ENCODE measurements around the gene KCNJ3.

Gene KCNJ3

DNA sequence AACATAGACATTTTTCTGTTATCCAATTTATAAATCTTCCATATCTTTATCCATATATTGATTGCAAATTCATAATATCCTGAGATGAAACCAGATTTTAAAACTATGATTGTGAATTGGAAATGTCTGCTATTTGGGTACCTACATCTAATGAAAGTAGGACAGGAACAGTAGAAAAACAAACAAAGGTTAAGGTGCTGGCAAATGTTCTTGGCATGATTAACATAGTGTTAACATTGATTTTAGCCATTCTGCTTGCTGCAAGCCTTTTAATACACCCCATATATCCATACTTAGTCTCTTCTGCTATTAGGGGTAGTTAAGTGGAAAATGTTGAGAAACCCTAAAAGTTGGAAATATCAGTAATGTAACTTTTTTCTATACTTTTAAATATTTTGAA is 152.0 kb downstream of the KCNJ3 start:
- TF ChIP-seq, protein P1, sequence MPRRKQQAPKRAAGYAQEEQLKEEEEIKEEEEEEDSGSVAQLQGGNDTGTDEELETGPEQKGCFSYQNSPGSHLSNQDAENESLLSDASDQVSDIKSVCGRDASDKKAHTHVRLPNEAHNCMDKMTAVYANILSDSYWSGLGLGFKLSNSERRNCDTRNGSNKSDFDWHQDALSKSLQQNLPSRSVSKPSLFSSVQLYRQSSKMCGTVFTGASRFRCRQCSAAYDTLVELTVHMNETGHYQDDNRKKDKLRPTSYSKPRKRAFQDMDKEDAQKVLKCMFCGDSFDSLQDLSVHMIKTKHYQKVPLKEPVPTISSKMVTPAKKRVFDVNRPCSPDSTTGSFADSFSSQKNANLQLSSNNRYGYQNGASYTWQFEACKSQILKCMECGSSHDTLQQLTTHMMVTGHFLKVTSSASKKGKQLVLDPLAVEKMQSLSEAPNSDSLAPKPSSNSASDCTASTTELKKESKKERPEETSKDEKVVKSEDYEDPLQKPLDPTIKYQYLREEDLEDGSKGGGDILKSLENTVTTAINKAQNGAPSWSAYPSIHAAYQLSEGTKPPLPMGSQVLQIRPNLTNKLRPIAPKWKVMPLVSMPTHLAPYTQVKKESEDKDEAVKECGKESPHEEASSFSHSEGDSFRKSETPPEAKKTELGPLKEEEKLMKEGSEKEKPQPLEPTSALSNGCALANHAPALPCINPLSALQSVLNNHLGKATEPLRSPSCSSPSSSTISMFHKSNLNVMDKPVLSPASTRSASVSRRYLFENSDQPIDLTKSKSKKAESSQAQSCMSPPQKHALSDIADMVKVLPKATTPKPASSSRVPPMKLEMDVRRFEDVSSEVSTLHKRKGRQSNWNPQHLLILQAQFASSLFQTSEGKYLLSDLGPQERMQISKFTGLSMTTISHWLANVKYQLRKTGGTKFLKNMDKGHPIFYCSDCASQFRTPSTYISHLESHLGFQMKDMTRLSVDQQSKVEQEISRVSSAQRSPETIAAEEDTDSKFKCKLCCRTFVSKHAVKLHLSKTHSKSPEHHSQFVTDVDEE (CRISPR knock-in tag; IDR thresholded peaks at IDR 0.05), result no peak
- TF ChIP-seq TCF4 (CRISPR knock-in tag; IDR thresholded peaks at IDR 0.05; ENCODE audit: borderline replicate concordance) (no peak), CSDC2 (CRISPR knock-in tag; IDR thresholded peaks at IDR 0.05) (no peak), BACH2 (CRISPR knock-in tag; IDR thresholded peaks at IDR 0.05; ENCODE audit: borderline replicate concordance) (no peak), ZNF70 (CRISPR knock-in tag; IDR thresholded peaks at IDR 0.05) (no peak), ZNF565 (CRISPR knock-in tag; conservative IDR thresholded peaks at IDR 0.05; ENCODE audit: low read depth) (no peak), RARB (CRISPR knock-in tag; IDR thresholded peaks at IDR 0.05) (no peak), ZFP30 (CRISPR knock-in tag; IDR thresholded peaks at IDR 0.05) (no peak), ISL1 (CRISPR knock-in tag; IDR thresholded peaks at IDR 0.05) (no peak), ZFP3 (CRISPR knock-in tag; IDR thresholded peaks at IDR 0.05) (no peak), ARNTL (CRISPR knock-in tag; IDR thresholded peaks at IDR 0.05; ENCODE audit: borderline replicate concordance, low read depth) (no peak), GLIS3 (CRISPR knock-in tag; IDR thresholded peaks at IDR 0.05) (no peak), PPARA (CRISPR knock-in tag; IDR thresholded peaks at IDR 0.05; ENCODE audit: borderline replicate concordance) (no peak), ZNF8 (CRISPR knock-in tag; IDR thresholded peaks at IDR 0.05) (no peak), OSR1 (CRISPR knock-in tag; IDR thresholded peaks at IDR 0.05) (no peak)
- TF ChIP-seq, protein P2, sequence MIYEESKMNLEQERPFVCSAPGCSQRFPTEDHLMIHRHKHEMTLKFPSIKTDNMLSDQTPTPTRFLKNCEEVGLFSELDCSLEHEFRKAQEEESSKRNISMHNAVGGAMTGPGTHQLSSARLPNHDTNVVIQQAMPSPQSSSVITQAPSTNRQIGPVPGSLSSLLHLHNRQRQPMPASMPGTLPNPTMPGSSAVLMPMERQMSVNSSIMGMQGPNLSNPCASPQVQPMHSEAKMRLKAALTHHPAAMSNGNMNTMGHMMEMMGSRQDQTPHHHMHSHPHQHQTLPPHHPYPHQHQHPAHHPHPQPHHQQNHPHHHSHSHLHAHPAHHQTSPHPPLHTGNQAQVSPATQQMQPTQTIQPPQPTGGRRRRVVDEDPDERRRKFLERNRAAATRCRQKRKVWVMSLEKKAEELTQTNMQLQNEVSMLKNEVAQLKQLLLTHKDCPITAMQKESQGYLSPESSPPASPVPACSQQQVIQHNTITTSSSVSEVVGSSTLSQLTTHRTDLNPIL (CRISPR knock-in tag; IDR thresholded peaks at IDR 0.05; ENCODE audit: low read depth), result no peak
- TF ChIP-seq, protein P3, sequence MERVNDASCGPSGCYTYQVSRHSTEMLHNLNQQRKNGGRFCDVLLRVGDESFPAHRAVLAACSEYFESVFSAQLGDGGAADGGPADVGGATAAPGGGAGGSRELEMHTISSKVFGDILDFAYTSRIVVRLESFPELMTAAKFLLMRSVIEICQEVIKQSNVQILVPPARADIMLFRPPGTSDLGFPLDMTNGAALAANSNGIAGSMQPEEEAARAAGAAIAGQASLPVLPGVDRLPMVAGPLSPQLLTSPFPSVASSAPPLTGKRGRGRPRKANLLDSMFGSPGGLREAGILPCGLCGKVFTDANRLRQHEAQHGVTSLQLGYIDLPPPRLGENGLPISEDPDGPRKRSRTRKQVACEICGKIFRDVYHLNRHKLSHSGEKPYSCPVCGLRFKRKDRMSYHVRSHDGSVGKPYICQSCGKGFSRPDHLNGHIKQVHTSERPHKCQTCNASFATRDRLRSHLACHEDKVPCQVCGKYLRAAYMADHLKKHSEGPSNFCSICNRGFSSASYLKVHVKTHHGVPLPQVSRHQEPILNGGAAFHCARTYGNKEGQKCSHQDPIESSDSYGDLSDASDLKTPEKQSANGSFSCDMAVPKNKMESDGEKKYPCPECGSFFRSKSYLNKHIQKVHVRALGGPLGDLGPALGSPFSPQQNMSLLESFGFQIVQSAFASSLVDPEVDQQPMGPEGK (CRISPR knock-in tag; IDR thresholded peaks at IDR 0.05; ENCODE audit: borderline replicate concordance), result no peak
- TF ChIP-seq, protein P4, sequence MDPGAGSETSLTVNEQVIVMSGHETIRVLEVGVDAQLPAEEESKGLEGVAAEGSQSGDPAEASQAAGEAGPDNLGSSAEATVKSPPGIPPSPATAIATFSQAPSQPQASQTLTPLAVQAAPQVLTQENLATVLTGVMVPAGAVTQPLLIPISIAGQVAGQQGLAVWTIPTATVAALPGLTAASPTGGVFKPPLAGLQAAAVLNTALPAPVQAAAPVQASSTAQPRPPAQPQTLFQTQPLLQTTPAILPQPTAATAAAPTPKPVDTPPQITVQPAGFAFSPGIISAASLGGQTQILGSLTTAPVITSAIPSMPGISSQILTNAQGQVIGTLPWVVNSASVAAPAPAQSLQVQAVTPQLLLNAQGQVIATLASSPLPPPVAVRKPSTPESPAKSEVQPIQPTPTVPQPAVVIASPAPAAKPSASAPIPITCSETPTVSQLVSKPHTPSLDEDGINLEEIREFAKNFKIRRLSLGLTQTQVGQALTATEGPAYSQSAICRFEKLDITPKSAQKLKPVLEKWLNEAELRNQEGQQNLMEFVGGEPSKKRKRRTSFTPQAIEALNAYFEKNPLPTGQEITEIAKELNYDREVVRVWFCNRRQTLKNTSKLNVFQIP (CRISPR knock-in tag; IDR thresholded peaks at IDR 0.05; ENCODE audit: borderline replicate concordance, low read depth), result no peak
- no peak for ATAC-seq

DNA sequence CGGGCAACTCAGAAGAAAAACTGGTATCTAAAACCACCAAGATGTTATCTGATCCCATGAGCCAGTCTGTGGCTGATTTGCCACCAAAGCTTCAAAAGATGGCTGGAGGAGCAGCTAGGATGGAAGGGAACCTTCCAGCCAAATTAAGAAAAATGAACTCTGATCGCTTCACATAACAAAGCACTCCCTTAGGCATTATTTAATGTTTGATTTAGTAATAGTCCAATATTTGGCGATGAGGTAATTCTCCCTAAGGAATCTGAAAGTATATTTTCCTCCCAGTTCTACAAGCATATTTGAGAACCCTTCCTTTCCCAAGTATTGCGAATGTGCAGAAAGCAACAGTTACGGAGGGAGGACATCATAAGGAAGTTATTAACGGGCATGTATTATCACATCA is 156.6 kb downstream of the KCNJ3 start:
- ATAC-seq, result no peak
- TF ChIP-seq ZNF8 (CRISPR knock-in tag; IDR thresholded peaks at IDR 0.05) (no peak), PPARA (CRISPR knock-in tag; IDR thresholded peaks at IDR 0.05; ENCODE audit: borderline replicate concordance) (no peak), BACH2 (CRISPR knock-in tag; IDR thresholded peaks at IDR 0.05; ENCODE audit: borderline replicate concordance) (no peak), ESRRG (CRISPR knock-in tag; IDR thresholded peaks at IDR 0.05) (no peak), ZNF70 (CRISPR knock-in tag; IDR thresholded peaks at IDR 0.05) (no peak), OSR1 (CRISPR knock-in tag; IDR thresholded peaks at IDR 0.05) (no peak), ARNTL (CRISPR knock-in tag; IDR thresholded peaks at IDR 0.05; ENCODE audit: borderline replicate concordance, low read depth) (no peak), ZNF565 (CRISPR knock-in tag; conservative IDR thresholded peaks at IDR 0.05; ENCODE audit: low read depth) (no peak), GLIS3 (CRISPR knock-in tag; IDR thresholded peaks at IDR 0.05) (no peak), TCF4 (CRISPR knock-in tag; IDR thresholded peaks at IDR 0.05; ENCODE audit: borderline replicate concordance) (no peak), SNAI2 (CRISPR knock-in tag; IDR thresholded peaks at IDR 0.05) (no peak), RARB (CRISPR knock-in tag; IDR thresholded peaks at IDR 0.05) (no peak), TOX (CRISPR knock-in tag; IDR thresholded peaks at IDR 0.05; ENCODE audit: borderline replicate concordance) (no peak)
- TF ChIP-seq, protein P5, sequence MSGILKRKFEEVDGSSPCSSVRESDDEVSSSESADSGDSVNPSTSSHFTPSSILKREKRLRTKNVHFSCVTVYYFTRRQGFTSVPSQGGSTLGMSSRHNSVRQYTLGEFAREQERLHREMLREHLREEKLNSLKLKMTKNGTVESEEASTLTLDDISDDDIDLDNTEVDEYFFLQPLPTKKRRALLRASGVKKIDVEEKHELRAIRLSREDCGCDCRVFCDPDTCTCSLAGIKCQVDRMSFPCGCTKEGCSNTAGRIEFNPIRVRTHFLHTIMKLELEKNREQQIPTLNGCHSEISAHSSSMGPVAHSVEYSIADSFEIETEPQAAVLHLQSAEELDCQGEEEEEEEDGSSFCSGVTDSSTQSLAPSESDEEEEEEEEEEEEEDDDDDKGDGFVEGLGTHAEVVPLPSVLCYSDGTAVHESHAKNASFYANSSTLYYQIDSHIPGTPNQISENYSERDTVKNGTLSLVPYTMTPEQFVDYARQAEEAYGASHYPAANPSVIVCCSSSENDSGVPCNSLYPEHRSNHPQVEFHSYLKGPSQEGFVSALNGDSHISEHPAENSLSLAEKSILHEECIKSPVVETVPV (CRISPR knock-in tag; IDR thresholded peaks at IDR 0.05), result no peak
- TF ChIP-seq, protein P2 (CRISPR knock-in tag; IDR thresholded peaks at IDR 0.05; ENCODE audit: low read depth), result no peak
- TF ChIP-seq, protein P3 (CRISPR knock-in tag; IDR thresholded peaks at IDR 0.05; ENCODE audit: borderline replicate concordance), result no peak
- TF ChIP-seq, protein P1 (CRISPR knock-in tag; IDR thresholded peaks at IDR 0.05), result no peak
